Smooth muscle cell (in vitro differentiated cells): Measurements from ENCODE around the gene CDCA7L. TPM values are rescaled to one million over a fixed set of nuclear protein-coding genes. Genes with fewer than 3 reads are reported as not detected.

Source experiments
- DNase-seq: peaks from one replicate; lab custom pipeline; 2025; ENCODE audit not compliant: unreplicated experiment; lab: John Stamatoyannopoulos, UW
- H2AFZ ChIP-seq: fragments of 200-600 bp; sonication (generic); 2 replicates; pipeline ENCODE4 v1.6.0; 2016; ENCODE audit warnings: antibody characterized with exemption, low read depth, mild to moderate bottlenecking
- H3F3A ChIP-seq: fragments of 200-600 bp; sonication (generic); 2 replicates; pipeline ENCODE4 v1.6.0; 2017; ENCODE audit warnings: antibody characterized with exemption, low read depth
- H3K27ac ChIP-seq: fragments of 200-600 bp; sonication (generic); 2 replicates; pipeline ENCODE4 v1.5.1; 2016; ENCODE audit warnings: low read depth, mild to moderate bottlenecking
- H3K27me3 ChIP-seq: fragments of 200-600 bp; sonication (generic); 2 replicates; pipeline ENCODE4 v1.6.1; 2016; ENCODE audit warnings: low read depth, mild to moderate bottlenecking
- H3K36me3 ChIP-seq: fragments of 200-600 bp; sonication (generic); 2 replicates; pipeline ENCODE4 v1.5.1; 2016; ENCODE audit warnings: low read depth
- H3K4me1 ChIP-seq: fragments of 200-600 bp; sonication (generic); 2 replicates; pipeline ENCODE4 v1.5.1; 2016; ENCODE audit warnings: low read depth
- H3K4me2 ChIP-seq: fragments of 200-600 bp; sonication (generic); 2 replicates; pipeline ENCODE4 v1.6.0; 2016; ENCODE audit warnings: mild to moderate bottlenecking
- H3K4me3 ChIP-seq: fragments of 200-600 bp; sonication (generic); 2 replicates; pipeline ENCODE4 v1.5.1; 2016; ENCODE audit warnings: mild to moderate bottlenecking
- H3K79me2 ChIP-seq: fragments of 200-600 bp; sonication (generic); 2 replicates; pipeline ENCODE4 v1.6.0; 2016; ENCODE audit warnings: low read depth, mild to moderate bottlenecking
- H3K9ac ChIP-seq: fragments of 200-600 bp; sonication (generic); 2 replicates; pipeline ENCODE4 v1.6.0; 2016; ENCODE audit warnings: low read depth
- H3K9me3 ChIP-seq: fragments of 200-600 bp; sonication (generic); replicated peaks from 2 replicates; pipeline ENCODE4 v1.5.1; 2016; ENCODE audit warnings: low read depth
- H4K20me1 ChIP-seq: fragments of 200-600 bp; sonication (generic); 2 replicates; pipeline ENCODE4 v1.6.0; 2016; ENCODE audit warnings: low read depth
- CTCF ChIP-seq: fragments of 200-600 bp; sonication (generic); IDR thresholded peaks from 2 replicates; pipeline ENCODE4 v1.5.1; 2017; ENCODE audit warnings: borderline replicate concordance, mild to moderate bottlenecking, antibody characterized with exemption; ENCODE audit not compliant: insufficient read depth, poor library complexity, severe bottlenecking
- WGBS: methylation state at CpG from one replicate; pipeline ENCODE4 v1.1.7; 2016; ENCODE audit warnings: low lambda C conversion rate; 5-methylcytosine and 5-hydroxymethylcytosine counted together
- polyA plus RNA-seq: library from polyadenylated mRNA; unstranded; fragments of >200 nt; fragmentation: Nextera tagmentation; extraction: Ambion mirVana; gene quantifications from 2 replicates; pipeline ENCODE4 v1.2.1, GENCODE V29; 2016
- total RNA-seq: library from RNA; depleted of rRNA; stranded (reverse); fragments of >200 nt; gene quantifications from 2 replicates; pipeline ENCODE4 v1.2.3, GENCODE V29; 2014

CDCA7L gene
- total and polyA plus RNA-seq, 2 experiments from 2014 or later = 9.3 to 13.9 TPM

DNA sequence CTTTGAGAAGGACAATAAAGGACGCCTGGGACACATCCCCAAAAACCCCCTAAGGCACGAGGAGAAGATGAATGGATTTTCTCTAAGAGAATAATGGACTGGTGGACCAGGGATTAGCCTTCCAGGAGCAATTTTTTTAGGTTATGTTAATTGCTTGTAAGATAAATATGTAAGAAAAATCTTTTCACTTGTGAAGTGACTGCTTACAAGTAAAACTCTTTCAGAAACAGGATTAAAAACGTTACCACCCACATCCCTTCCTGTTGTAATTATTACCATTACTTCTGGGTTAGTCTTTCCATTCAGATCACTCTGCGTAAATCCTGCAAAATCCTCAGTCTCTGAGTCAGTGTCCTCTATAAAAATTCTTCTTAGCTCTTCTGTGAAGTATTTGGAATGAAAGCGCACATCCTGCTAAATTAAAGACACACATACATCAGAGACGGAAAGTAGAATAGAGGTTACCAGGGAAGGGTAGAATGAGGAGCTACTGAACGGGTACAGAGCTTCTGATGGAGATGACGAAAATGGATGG is 34.3 kb downstream of the CDCA7L start:
- no peak overlapping the region for H3K9ac ChIP-seq
- TF ChIP-seq CTCF = no peak
- peak overlapping the region; percentile 22 for H3K4me2 ChIP-seq
- H3K4me3 ChIP-seq = no peak overlapping the region
- H4K20me1 ChIP-seq = no peaks in the 10 kb centered on the region
- H3K27ac ChIP-seq = peak overlapping the region; percentile 51
- H3F3A ChIP-seq = no peaks in the 10 kb centered on the region
- peaks cover 5% of the 10 kb centered on the region for H3K4me1 ChIP-seq
- no peak overlapping the region for H2AFZ ChIP-seq
- H3K9me3 ChIP-seq = no peaks in the 10 kb centered on the region
- H3K36me3 ChIP-seq = no peaks in the 10 kb centered on the region
- DNase-seq = no peak
- H3K27me3 ChIP-seq = no peaks in the 10 kb centered on the region
- WGBS = 24% methylated on average over 8 of the region's 8 CpGs
- H3K79me2 ChIP-seq = no peaks in the 10 kb centered on the region

DNA sequence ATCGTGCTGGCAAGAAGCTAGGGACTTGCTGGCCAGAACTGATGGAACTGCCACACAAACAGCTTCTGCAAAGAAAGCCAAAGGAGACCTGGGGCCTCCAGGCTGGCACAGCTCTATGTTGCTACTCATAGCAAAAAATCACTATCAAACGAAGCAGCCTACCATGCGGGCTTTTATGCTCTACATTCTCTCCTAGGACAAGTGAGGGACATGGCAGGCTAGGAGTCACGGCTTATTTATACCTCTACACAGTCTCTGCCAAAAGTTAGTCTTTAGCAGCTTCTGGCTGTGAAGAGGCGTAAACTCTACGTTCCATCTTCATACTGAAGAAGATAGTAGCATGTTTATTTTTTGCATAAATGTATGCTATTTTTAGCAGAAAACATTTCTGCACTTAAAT is 35.4 kb downstream of the CDCA7L start:
- DNase-seq = no peak
- no peaks in the 10 kb centered on the region for H4K20me1 ChIP-seq
- no peak overlapping the region for H3K4me3 ChIP-seq
- H3K27me3 ChIP-seq = no peaks in the 10 kb centered on the region
- peak overlapping the region; percentile 3 for H3K4me2 ChIP-seq
- H3K4me1 ChIP-seq = peaks cover 5% of the 10 kb centered on the region
- TF ChIP-seq CTCF = no peak
- WGBS = 63% methylated on average over 6 of the region's 6 CpGs
- no peak overlapping the region for H2AFZ ChIP-seq
- no peaks in the 10 kb centered on the region for H3F3A ChIP-seq
- no peak overlapping the region for H3K9ac ChIP-seq
- H3K9me3 ChIP-seq = no peaks in the 10 kb centered on the region
- no peaks in the 10 kb centered on the region for H3K79me2 ChIP-seq
- H3K27ac ChIP-seq = peak overlapping the region; percentile 40
- no peaks in the 10 kb centered on the region for H3K36me3 ChIP-seq

GRCh38 chr7:21908746-21909145 is 37.0 kb downstream of the CDCA7L start:
- Histone ChIP-seq H3K79me2 (no peaks in the 10 kb centered on the region), H3K27me3 (no peaks in the 10 kb centered on the region), H3K27ac (no peak overlapping the region), H2AFZ (no peak overlapping the region), H3K4me3 (no peak overlapping the region), H3K9ac (no peak overlapping the region), H3K9me3 (no peaks in the 10 kb centered on the region), H3F3A (no peaks in the 10 kb centered on the region), H4K20me1 (no peaks in the 10 kb centered on the region), H3K4me2 (no peak overlapping the region), H3K4me1 (peaks cover 5% of the 10 kb centered on the region), H3K36me3 (no peaks in the 10 kb centered on the region)
- WGBS = 91% methylated on average over 5 of the region's 5 CpGs
- TF ChIP-seq CTCF = no peak
- DNase-seq = no peak
